ENCODE measurements around the gene STX3. TPM values are rescaled to one million over a fixed set of nuclear protein-coding genes. Genes with fewer than 3 reads are reported as not detected.

Gene STX3
- total and polyA plus RNA-seq, 2 of the 13 experiments (the other 11 are each of a cell fraction or from before 2014, with no cell fraction given), result 16.5 to 24.0 TPM

DNA sequence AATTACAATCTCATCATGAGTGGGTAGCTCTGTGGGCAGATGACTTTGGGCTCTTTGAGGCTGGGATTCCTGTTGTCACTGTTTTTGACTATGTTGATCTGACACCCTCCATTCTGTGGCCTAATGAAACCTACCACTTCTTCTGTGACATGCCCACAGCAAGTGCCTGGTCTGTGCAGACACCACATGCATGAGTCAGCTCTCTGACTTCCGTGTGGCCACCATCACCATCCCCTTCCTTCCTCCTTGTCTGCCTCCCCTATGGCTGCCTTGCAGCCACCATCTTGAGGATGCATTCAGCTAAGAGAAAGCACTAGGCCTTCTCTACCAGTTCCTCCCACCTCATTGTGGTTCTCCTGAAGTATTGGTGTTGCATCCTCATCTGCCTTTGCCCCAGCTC lies 26.3 kb upstream of the STX3 start:
- no TSS peak for BruUV-seq (replicated peaks)
- H2AFZ ChIP-seq (ENCODE audit: low read length), result no peak overlapping the region
- WGBS (ENCODE audit: low lambda C conversion rate), result 0% methylated on average over 1 of the region's 1 CpG

More for the DNA sequence above, 26.3 kb upstream of the STX3 start:
- H3K4me2 ChIP-seq (ENCODE audit: low read depth, low read length), result no peak overlapping the region
- intact Hi-C loops (cut with micrococcal nuclease; ENCODE audit: unreplicated experiment) (no loop called here), in situ Hi-C loops (cut with HindIII; ENCODE audit: extremely low pct_ligation_motif_present, low pct_unique_long_range_greater_than_20kb) (no loop called here)
- TF ChIP-seq, protein P1, sequence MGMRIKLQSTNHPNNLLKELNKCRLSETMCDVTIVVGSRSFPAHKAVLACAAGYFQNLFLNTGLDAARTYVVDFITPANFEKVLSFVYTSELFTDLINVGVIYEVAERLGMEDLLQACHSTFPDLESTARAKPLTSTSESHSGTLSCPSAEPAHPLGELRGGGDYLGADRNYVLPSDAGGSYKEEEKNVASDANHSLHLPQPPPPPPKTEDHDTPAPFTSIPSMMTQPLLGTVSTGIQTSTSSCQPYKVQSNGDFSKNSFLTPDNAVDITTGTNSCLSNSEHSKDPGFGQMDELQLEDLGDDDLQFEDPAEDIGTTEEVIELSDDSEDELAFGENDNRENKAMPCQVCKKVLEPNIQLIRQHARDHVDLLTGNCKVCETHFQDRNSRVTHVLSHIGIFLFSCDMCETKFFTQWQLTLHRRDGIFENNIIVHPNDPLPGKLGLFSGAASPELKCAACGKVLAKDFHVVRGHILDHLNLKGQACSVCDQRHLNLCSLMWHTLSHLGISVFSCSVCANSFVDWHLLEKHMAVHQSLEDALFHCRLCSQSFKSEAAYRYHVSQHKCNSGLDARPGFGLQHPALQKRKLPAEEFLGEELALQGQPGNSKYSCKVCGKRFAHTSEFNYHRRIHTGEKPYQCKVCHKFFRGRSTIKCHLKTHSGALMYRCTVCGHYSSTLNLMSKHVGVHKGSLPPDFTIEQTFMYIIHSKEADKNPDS (CRISPR knock-in tag; IDR thresholded peaks at IDR 0.05), result no peak
- TF ChIP-seq POLR2A (IDR thresholded peaks at IDR 0.05; ENCODE audit: insufficient read depth in 1 of 2, low read depth in 2 of 2, low read length in 2 of 2), result no peak
- no peak for TF ChIP-seq ZNF891 (CRISPR knock-in tag; IDR thresholded peaks at IDR 0.05)
- no peak for TF ChIP-seq TSC22D2 (CRISPR knock-in tag; IDR thresholded peaks at IDR 0.05; ENCODE audit: borderline replicate concordance)
- no peak for TF ChIP-seq TEAD2 (CRISPR knock-in tag; IDR thresholded peaks at IDR 0.05)
- no peak for TF ChIP-seq RBAK (CRISPR knock-in tag; IDR thresholded peaks at IDR 0.05)
- no peak for TF ChIP-seq ZNF430 (CRISPR knock-in tag; IDR thresholded peaks at IDR 0.05)
- TF ChIP-seq, protein P2, sequence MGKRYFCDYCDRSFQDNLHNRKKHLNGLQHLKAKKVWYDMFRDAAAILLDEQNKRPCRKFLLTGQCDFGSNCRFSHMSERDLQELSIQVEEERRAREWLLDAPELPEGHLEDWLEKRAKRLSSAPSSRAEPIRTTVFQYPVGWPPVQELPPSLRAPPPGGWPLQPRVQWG (CRISPR knock-in tag; IDR thresholded peaks at IDR 0.05; ENCODE audit: borderline replicate concordance, low read depth), result no peak
- TF ChIP-seq SMAD9 (CRISPR knock-in tag; IDR thresholded peaks at IDR 0.05), result no peak
- TF ChIP-seq MYNN (CRISPR knock-in tag; IDR thresholded peaks at IDR 0.05; ENCODE audit: low read depth), result no peak
- no peak for TF ChIP-seq POGZ (CRISPR knock-in tag; IDR thresholded peaks at IDR 0.05)
- TF ChIP-seq, protein P3, sequence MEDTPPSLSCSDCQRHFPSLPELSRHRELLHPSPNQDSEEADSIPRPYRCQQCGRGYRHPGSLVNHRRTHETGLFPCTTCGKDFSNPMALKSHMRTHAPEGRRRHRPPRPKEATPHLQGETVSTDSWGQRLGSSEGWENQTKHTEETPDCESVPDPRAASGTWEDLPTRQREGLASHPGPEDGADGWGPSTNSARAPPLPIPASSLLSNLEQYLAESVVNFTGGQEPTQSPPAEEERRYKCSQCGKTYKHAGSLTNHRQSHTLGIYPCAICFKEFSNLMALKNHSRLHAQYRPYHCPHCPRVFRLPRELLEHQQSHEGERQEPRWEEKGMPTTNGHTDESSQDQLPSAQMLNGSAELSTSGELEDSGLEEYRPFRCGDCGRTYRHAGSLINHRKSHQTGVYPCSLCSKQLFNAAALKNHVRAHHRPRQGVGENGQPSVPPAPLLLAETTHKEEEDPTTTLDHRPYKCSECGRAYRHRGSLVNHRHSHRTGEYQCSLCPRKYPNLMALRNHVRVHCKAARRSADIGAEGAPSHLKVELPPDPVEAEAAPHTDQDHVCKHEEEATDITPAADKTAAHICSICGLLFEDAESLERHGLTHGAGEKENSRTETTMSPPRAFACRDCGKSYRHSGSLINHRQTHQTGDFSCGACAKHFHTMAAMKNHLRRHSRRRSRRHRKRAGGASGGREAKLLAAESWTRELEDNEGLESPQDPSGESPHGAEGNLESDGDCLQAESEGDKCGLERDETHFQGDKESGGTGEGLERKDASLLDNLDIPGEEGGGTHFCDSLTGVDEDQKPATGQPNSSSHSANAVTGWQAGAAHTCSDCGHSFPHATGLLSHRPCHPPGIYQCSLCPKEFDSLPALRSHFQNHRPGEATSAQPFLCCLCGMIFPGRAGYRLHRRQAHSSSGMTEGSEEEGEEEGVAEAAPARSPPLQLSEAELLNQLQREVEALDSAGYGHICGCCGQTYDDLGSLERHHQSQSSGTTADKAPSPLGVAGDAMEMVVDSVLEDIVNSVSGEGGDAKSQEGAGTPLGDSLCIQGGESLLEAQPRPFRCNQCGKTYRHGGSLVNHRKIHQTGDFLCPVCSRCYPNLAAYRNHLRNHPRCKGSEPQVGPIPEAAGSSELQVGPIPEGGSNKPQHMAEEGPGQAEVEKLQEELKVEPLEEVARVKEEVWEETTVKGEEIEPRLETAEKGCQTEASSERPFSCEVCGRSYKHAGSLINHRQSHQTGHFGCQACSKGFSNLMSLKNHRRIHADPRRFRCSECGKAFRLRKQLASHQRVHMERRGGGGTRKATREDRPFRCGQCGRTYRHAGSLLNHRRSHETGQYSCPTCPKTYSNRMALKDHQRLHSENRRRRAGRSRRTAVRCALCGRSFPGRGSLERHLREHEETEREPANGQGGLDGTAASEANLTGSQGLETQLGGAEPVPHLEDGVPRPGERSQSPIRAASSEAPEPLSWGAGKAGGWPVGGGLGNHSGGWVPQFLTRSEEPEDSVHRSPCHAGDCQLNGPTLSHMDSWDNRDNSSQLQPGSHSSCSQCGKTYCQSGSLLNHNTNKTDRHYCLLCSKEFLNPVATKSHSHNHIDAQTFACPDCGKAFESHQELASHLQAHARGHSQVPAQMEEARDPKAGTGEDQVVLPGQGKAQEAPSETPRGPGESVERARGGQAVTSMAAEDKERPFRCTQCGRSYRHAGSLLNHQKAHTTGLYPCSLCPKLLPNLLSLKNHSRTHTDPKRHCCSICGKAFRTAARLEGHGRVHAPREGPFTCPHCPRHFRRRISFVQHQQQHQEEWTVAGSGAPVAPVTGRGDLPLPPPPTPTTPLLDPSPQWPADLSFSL (CRISPR knock-in tag; IDR thresholded peaks at IDR 0.05), result no peak
- no peak for TF ChIP-seq ZNF205 (CRISPR knock-in tag; IDR thresholded peaks at IDR 0.05)
- no peak for TF ChIP-seq NR2F2 (IDR thresholded peaks at IDR 0.05; ENCODE audit: borderline replicate concordance, low read depth)
- no peak for TF ChIP-seq ZFP36L1 (CRISPR knock-in tag; IDR thresholded peaks at IDR 0.05)
- no peak for TF ChIP-seq ZNF746 (CRISPR knock-in tag; IDR thresholded peaks at IDR 0.05)
- TF ChIP-seq HOXA7 (CRISPR knock-in tag; IDR thresholded peaks at IDR 0.05), result no peak
- no peak for TF ChIP-seq NR1H2 (CRISPR knock-in tag; IDR thresholded peaks at IDR 0.05; ENCODE audit: borderline replicate concordance, low read depth)
- no peak for TF ChIP-seq ZNF878 (CRISPR knock-in tag; IDR thresholded peaks at IDR 0.05)
- FAIRE-seq (no peak), DNase-seq (ENCODE audit: low spot score) (no peak), ATAC-seq (no peak)
- no peak overlapping the region for H3K4me3 ChIP-seq (replicated peaks in 1 of 3; ENCODE audit: insufficient read depth in 1 of 3, low read depth in 2 of 3, low read length in 3 of 3)
- H3K36me3 ChIP-seq (replicated peaks in 1 of 2; ENCODE audit: control insufficient read depth in 1 of 2, insufficient read depth in 2 of 2, low read length in 2 of 2), result no peaks in the 10 kb centered on the region
- no peaks in the 10 kb centered on the region for H4K20me1 ChIP-seq (ENCODE audit: insufficient read depth, low read length)
- no peaks in the 10 kb centered on the region for H3K79me2 ChIP-seq (ENCODE audit: insufficient read depth, low read length)
- no peak overlapping the region for H3K27ac ChIP-seq (ENCODE audit: extremely low read length, insufficient read depth, low read length)
- POLR2A ChIA-PET, result no interaction called here
- H3K9me3 ChIP-seq (ENCODE audit: low read length), result no peaks in the 10 kb centered on the region
- no peak overlapping the region for H3K9ac ChIP-seq (ENCODE audit: insufficient read depth, low read depth, low read length)
- H3K4me1 ChIP-seq (ENCODE audit: insufficient read depth, low read length), result peaks cover 7% of the 10 kb centered on the region; the same call in 1 of the 2 replicates
- CTCF ChIA-PET (ENCODE audit: low intra/inter-chr PET ratio, low total read pairs), result no interaction called here
- H3K27me3 ChIP-seq (ENCODE audit: control insufficient read depth in 1 of 2, insufficient read depth in 2 of 2, low read length in 2 of 2), result no peaks in the 10 kb centered on the region; a peak in 1 of 5 replicates
